ENCODE results near the gene ACER3.
"Not testable (repeated sequence)": the region's sequence is repeated elsewhere in the genome, so short reads cannot be mapped to it uniquely, and the experiment has no call there.

Gene ACER3

DNA sequence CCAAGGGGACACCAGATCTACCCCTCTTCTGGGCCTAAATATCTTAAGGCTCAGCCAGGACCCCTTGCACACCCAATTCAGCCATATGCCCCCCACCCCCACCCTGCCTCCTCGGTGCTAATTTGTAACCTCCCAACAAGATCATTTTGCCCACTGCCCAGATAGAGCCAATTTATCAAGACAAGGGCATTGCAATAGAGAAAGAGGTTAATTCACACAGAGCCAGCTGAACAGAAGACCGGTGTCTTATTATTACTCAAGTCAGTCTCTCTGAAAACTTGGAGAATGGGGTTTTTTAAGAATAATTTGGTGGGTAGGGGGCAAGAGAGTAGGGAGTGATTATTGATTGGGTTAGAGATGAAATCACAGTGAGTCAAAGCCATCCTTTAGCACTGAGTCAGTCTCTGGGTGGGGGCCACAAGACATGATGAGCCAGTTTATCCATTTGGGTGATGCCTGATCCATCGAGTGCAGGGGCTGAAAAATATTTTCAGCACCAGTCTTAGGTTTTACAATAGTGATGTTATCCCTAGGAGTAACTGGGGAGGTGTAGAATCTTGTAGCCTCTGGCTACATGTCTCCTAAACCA lies 196.2 kb downstream of the ACER3 start:
- TF ChIP-seq, protein P1, sequence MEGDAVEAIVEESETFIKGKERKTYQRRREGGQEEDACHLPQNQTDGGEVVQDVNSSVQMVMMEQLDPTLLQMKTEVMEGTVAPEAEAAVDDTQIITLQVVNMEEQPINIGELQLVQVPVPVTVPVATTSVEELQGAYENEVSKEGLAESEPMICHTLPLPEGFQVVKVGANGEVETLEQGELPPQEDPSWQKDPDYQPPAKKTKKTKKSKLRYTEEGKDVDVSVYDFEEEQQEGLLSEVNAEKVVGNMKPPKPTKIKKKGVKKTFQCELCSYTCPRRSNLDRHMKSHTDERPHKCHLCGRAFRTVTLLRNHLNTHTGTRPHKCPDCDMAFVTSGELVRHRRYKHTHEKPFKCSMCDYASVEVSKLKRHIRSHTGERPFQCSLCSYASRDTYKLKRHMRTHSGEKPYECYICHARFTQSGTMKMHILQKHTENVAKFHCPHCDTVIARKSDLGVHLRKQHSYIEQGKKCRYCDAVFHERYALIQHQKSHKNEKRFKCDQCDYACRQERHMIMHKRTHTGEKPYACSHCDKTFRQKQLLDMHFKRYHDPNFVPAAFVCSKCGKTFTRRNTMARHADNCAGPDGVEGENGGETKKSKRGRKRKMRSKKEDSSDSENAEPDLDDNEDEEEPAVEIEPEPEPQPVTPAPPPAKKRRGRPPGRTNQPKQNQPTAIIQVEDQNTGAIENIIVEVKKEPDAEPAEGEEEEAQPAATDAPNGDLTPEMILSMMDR (IDR thresholded peaks at IDR 0.05; ENCODE audit: extremely low read depth, missing control alignments): no peak
- no peak for DNase-seq (ENCODE audit: low spot score)

DNA sequence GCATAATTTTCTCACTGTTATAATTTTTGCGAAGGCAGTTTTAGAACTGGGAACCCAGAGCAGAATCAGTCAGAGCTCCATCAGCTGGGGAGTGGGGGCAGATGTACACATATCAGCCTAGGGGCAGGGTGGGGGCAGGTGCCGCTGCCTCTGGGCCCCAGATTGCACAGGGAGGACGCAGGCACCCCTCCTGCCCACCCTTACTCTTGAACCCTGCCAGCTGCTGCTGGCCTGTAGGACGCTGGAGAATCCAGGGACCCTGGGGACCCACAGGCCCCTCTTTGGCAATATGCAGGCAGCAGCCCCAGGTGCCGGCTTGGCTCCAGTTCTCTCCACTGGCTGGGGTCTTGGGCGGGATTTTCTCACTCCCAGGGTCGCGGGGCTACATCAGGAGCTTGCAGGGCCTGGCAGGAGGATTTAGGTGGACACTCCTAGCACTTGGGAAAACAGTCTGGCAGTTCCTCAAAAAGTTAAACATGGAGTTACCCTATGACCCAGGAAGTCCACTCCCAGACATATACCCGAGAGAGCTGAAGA lies 197.3 kb downstream of the ACER3 start:
- DNase-seq (ENCODE audit: low spot score): no peak
- TF ChIP-seq, protein P1 (IDR thresholded peaks at IDR 0.05; ENCODE audit: extremely low read depth, missing control alignments): no peak

GRCh38 chr11:77058900-77059299 lies 198.2 kb downstream of the ACER3 start:
- TF ChIP-seq, protein P1 (IDR thresholded peaks at IDR 0.05; ENCODE audit: extremely low read depth, missing control alignments): no peak
- no peak for DNase-seq (ENCODE audit: low spot score)

DNA sequence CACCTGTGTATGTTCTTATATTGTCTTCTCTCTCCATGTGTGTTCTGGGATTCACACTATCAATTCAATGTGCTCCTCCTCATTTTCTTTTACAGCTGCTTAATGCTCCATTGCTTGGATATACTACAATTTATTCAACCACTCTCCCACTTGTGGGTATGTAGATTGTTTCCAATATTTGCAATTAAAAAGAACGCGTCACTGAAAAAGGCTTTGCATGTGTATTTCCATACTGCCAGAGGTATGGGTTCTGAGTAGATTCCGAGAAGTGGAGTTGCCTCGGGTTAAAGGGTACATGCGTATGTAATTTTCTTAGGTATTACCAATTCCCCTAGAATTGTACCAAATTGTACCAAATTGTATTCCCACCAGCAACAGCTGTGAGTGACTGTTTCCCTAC lies 199.1 kb downstream of the ACER3 start:
- no peak for DNase-seq (ENCODE audit: low spot score)
- TF ChIP-seq, protein P1 (IDR thresholded peaks at IDR 0.05; ENCODE audit: extremely low read depth, missing control alignments): no peak

GRCh38 chr11:77060234-77060633 lies 199.5 kb downstream of the ACER3 start:
- TF ChIP-seq, protein P1 (IDR thresholded peaks at IDR 0.05; ENCODE audit: extremely low read depth, missing control alignments): no peak
- DNase-seq (ENCODE audit: low spot score): no peak

GRCh38 chr11:77061258-77061657 lies 200.5 kb downstream of the ACER3 start:
- DNase-seq (ENCODE audit: low spot score): not testable (repeated sequence)

DNA sequence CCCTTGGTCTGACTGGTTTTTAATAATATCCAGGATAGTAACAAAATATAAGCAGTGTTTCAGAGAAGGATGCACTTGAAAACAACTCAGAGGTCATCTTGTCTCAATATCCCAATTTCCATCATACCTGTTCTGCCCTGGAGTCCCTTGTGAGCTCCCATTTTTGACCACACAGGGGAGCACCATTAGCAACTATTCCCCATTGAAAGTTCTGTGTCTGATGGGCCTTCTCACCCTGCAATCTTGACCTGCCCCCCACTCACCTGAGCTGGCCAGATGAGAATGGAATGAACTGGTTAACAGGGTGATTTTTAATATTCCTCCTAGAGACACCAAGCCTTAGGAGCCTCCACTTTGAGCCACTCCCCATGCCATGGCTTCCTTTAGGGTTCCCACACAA lies 202.2 kb downstream of the ACER3 start:
- DNase-seq (ENCODE audit: low spot score): peak; percentile 6
- TF ChIP-seq, protein P1 (IDR thresholded peaks at IDR 0.05; ENCODE audit: extremely low read depth, missing control alignments): no peak

DNA sequence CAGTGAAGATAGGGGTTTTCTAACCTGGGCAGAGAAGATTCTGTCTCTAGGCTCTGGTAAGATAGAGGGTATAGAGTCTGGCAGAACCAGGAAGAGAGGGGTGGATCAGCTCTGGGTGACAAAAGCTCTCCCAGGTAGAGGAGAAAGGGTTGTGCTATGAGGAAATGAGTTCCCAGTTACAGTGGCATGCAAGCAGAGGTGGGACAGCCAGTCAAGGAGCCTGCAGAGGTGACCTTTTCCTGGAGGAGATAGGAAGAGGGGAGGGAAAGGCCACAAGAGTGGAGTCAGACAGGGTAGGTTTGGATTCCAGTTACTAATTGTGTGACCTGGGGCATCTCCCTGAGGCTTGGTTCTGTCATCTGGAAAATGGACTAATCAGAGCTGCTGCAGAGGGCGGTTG lies 202.7 kb downstream of the ACER3 start:
- TF ChIP-seq, protein P1 (IDR thresholded peaks at IDR 0.05; ENCODE audit: extremely low read depth, missing control alignments): no peak
- no peak for DNase-seq (ENCODE audit: low spot score)

All from GM20000 (cell line).